Glomerular endothelial cell (primary cell): ENCODE data around the gene ACVR1B. TPM values are rescaled to one million over a fixed set of nuclear protein-coding genes. Genes with fewer than 3 reads are reported as not detected.

Source experiments
- DNase-seq: peaks from one replicate; pipeline ENCODE4 v3.0.0-alpha.2; 2011; ENCODE audit warnings: low read depth, low spot score; ENCODE audit errors: extremely low read depth
- total RNA-seq: library from RNA; depleted of rRNA; stranded (reverse); fragments of >200 nt; gene quantifications from 2 replicates; pipeline ENCODE4 v1.2.3, GENCODE V29; 2015

Gene ACVR1B
- total RNA-seq = 5.2 and 9.0 TPM in 2 replicates

- DNase-seq = peak; percentile 39
Observed at GRCh38 chr12:51951199-51951842, at the start of gene ACVR1B. ACVR1B (plus strand) TSS chr12:51951699; CDS start chr12:51951744, 45 bp downstream.

GRCh38 chr12:51901881-51902280 lies 49.6 kb upstream of the ACVR1B start:
- DNase-seq = no peak

- no peak for DNase-seq
Observed at GRCh38 chr12:51904951-51905470, 46.5 kb upstream of the ACVR1B start.

GRCh38 chr12:51905471-51906429 lies 45.7 kb upstream of the ACVR1B start:
- no peak for DNase-seq

- DNase-seq = no peak
Observed at GRCh38 chr12:51906430-51907082, 44.9 kb upstream of the ACVR1B start.

GRCh38 chr12:51907083-51907855 lies 44.2 kb upstream of the ACVR1B start, which contains the start of gene ACVRL1:
ACVRL1 (plus strand) TSS chr12:51907504; CDS start chr12:51912475, 4,971 bp downstream.
- no peak for DNase-seq

GRCh38 chr12:51907856-51908425 lies 43.6 kb upstream of the ACVR1B start:
- DNase-seq = no peak

- no peak for DNase-seq
Observed at GRCh38 chr12:51908876-51909592, 42.5 kb upstream of the ACVR1B start.

GRCh38 chr12:51910168-51910567 lies 41.3 kb upstream of the ACVR1B start:
- no peak for DNase-seq

- DNase-seq = no peak
Observed at GRCh38 chr12:51910691-51911090, 40.8 kb upstream of the ACVR1B start.

- DNase-seq = no peak
Observed at GRCh38 chr12:51911307-51911706, 40.2 kb upstream of the ACVR1B start.

GRCh38 chr12:51911788-51912711 lies 39.4 kb upstream of the ACVR1B start:
- DNase-seq = no peak

- DNase-seq = no peak
Observed at GRCh38 chr12:51913071-51914033, 38.1 kb upstream of the ACVR1B start.

- DNase-seq = no peak
Observed at GRCh38 chr12:51914034-51914923, 37.2 kb upstream of the ACVR1B start.

GRCh38 chr12:51915003-51915625 lies 36.4 kb upstream of the ACVR1B start:
- DNase-seq = no peak

- DNase-seq = no peak
Observed at GRCh38 chr12:51915951-51916350, 35.5 kb upstream of the ACVR1B start.
